Right lobe of liver (tissue), 6 donors: ENCODE measurements around the gene RBMS2. TPM values are rescaled to one million over a fixed set of nuclear protein-coding genes. Genes with fewer than 3 reads are reported as not detected.

Experiments used
- ATAC-seq, 4 donors: fragments of 200-7000 bp; cut with Tn5 transposase; one replicate each; pipeline ENCODE4 v1.9.1; 2020; ENCODE audit warnings: mild to moderate bottlenecking in 4 of 4, moderate library complexity in 4 of 4
- DNase-seq, 3 donors: peaks; one replicate each; pipeline ENCODE4 v3.0.0-alpha.2; 2020
- H3K27ac ChIP-seq, 3 donors: fragments of 200-600 bp; one replicate each; pipeline ENCODE4 v1.8.0; 2022
- H3K27me3 ChIP-seq, 2 donors: fragments of 200-600 bp; one replicate each; pipeline ENCODE4 v1.8.0; 2022
- H3K36me3 ChIP-seq, 4 donors: fragments of 200-600 bp; sonication (generic) in 1 of 4; one replicate each; pipeline versions ENCODE4 v1.5.1 to v1.8.0; 2017 to 2022; ENCODE audit warnings: control low read depth in 1 of 4
- H3K4me1 ChIP-seq, 4 donors: fragments of 200-600 bp; sonication (generic) in 1 of 4; one replicate each; pipeline versions ENCODE4 v1.5.1 to v1.8.0; 2017 to 2022; ENCODE audit warnings: control low read depth in 1 of 4
- H3K4me3 ChIP-seq, 3 donors: fragments of 200-600 bp; one replicate each; pipeline ENCODE4 v1.8.0; 2022
- H3K9me3 ChIP-seq, 4 donors: fragments of 200-600 bp; sonication (generic) in 1 of 4; one replicate each; pipeline versions ENCODE4 v1.5.1 to v1.8.0; 2017 to 2022; ENCODE audit warnings: control low read depth in 1 of 4
- CTCF ChIP-seq, 4 donors: fragments of 200-600 bp in 3 of 4; fragments of 450-650 bp in 1 of 4; IDR thresholded peaks; one replicate each; pipeline versions ENCODE4 v1.5.1 to v1.8.0; 2016 to 2022; ENCODE audit warnings: antibody characterized with exemption in 4 of 4, mild to moderate bottlenecking in 2 of 4
- POLR2A ChIP-seq: fragments of 450-650 bp; IDR thresholded peaks from one replicate; pipeline ENCODE4 v1.6.1; 2017; ENCODE audit warnings: antibody characterized with exemption, mild to moderate bottlenecking
- WGBS: methylation state at CpG from one replicate; pipeline ENCODE4 v1.1.6; 2018; ENCODE audit warnings: low coverage, low lambda C conversion rate; ENCODE audit not compliant: insufficient coverage; ENCODE audit errors: missing lambda C conversion rate; 5-methylcytosine and 5-hydroxymethylcytosine counted together
- intact Hi-C, 2 donors: fragments of 100-400 bp; cut with DNase I; formaldehyde crosslinking; loops; one replicate each; pipeline versions ENCODE4 v1.11.2 to v1.14.1; 2022
- total RNA-seq, 6 experiments: library from RNA; depleted of rRNA in 2 of 6; stranded (reverse); fragments of >200 nt in 2 of 6; fragmentation: NEBNext Ultra II Directional in 3 of 6; extraction: Animal tissue kit (Norgen Biotek cat#: 25700) in 3 of 6; gene quantifications; one replicate each; pipeline versions ENCODE4 v1.1.0 to v1.2.4, GENCODE V29; 2016 to 2023
- donor health status: DM: no; HTN: yes; CAD: no.
- donor health status: DM: no; HTN: no; CAD: no.
- donor health status: DM: no; HTN: no; CAD: no.
- donor health status: DM: no; HTN: yes; CAD: no.
- donor health status: DM: no; HTN: yes; CAD: no.

RBMS2 gene
- total RNA-seq, 6 experiments from 2014 or later, result 3.4 to 6.4 (median 4.3) TPM

GRCh38 chr12:56636675-56637540 is 115.3 kb downstream of the RBMS2 start:
- 2% methylated on average over 12 of the region's 12 CpGs for WGBS
- no peaks in the 10 kb centered on the region for H3K9me3 ChIP-seq
- H3K4me3 ChIP-seq, result peak overlapping the region; percentile 64 to 88 (median 86)
- ATAC-seq (peak; percentile 75 to 87 (median 80)), DNase-seq (peak; percentile 98 to 99 (median 99))
- H3K27me3 ChIP-seq, result no peaks in the 10 kb centered on the region
- H3K4me1 ChIP-seq, result peaks cover 0 to 36% (median 14%) of the 10 kb centered on the region in 4 donors
- TF ChIP-seq CTCF (IDR thresholded peaks at IDR 0.05) (peak; percentile 43 to 65 (median 56)), POLR2A (peak; percentile 26)
- intact Hi-C loops, result no loop called here
- H3K36me3 ChIP-seq, result peaks cover 3 to 46% (median 29%) of the 10 kb centered on the region in 4 donors
- peak overlapping the region; percentile 84 to 92 (median 90) for H3K27ac ChIP-seq

GRCh38 chr12:56637621-56638020 is 116.0 kb downstream of the RBMS2 start:
- Histone ChIP-seq H3K9me3 (no peaks in the 10 kb centered on the region), H3K27me3 (no peaks in the 10 kb centered on the region), H3K4me1 (peaks cover 0 to 29% (median 11%) of the 10 kb centered on the region in 4 donors), H3K27ac (peak overlapping the region in 2 of 3 donors; percentile 84 to 92), H3K4me3 (no peak overlapping the region), H3K36me3 (peaks cover 10 to 53% (median 35%) of the 10 kb centered on the region in 4 donors)
- ATAC-seq, result no peak
- intact Hi-C loops, result no loop called here
- TF ChIP-seq CTCF (IDR thresholded peaks at IDR 0.05) (no peak), POLR2A (no peak)
- no peak for DNase-seq
- 53% methylated on average over 2 of the region's 2 CpGs for WGBS

GRCh38 chr12:56641219-56641618 is 119.6 kb downstream of the RBMS2 start:
- DNase-seq (no peak), ATAC-seq (no peak)
- no peak overlapping the region for H3K27ac ChIP-seq
- no peaks in the 10 kb centered on the region for H3K9me3 ChIP-seq
- no peak for TF ChIP-seq POLR2A
- TF ChIP-seq CTCF (IDR thresholded peaks at IDR 0.05), result no peak
- peaks cover 21 to 74% (median 51%) of the 10 kb centered on the region in 4 donors for H3K36me3 ChIP-seq
- peaks cover 0 to 30% (median 10%) of the 10 kb centered on the region in 4 donors for H3K4me1 ChIP-seq
- WGBS, result 76% methylated on average over 6 of the region's 6 CpGs
- H3K27me3 ChIP-seq, result no peaks in the 10 kb centered on the region
- intact Hi-C loops, result no loop called here
- H3K4me3 ChIP-seq, result no peak overlapping the region

- DNase-seq (no peak), ATAC-seq (no peak)
- WGBS, result 19% methylated on average over 4 of the region's 4 CpGs
- TF ChIP-seq POLR2A, result no peak
- no peak for TF ChIP-seq CTCF (IDR thresholded peaks at IDR 0.05)
- Histone ChIP-seq H3K4me3 (peak overlapping the region; percentile 79 to 97 (median 96)), H3K36me3 (peaks cover 21 to 50% (median 36%) of the 10 kb centered on the region in 4 donors), H3K4me1 (peaks cover 0 to 22% (median 6%) of the 10 kb centered on the region in 4 donors), H3K9me3 (no peaks in the 10 kb centered on the region), H3K27ac (peak overlapping the region in 1 of 3 donors; percentile 79), H3K27me3 (no peaks in the 10 kb centered on the region)
- intact Hi-C loops, result no loop called here
These were observed 123.0 kb downstream of the RBMS2 start for GRCh38 chr12:56644654-56645053.
